T-cell (primary cell): Measurements from ENCODE around the gene PCDHB10. TPM values are rescaled to one million over a fixed set of nuclear protein-coding genes. Genes with fewer than 3 reads are reported as not detected.
"Not testable (repeated sequence)": the region's sequence is repeated elsewhere in the genome, so short reads cannot be mapped to it uniquely, and the experiment has no call there.

Experiments
- ATAC-seq, 4 experiments: fragments of 200-7000 bp in 3 of 4; fragments of 150-1000 bp in 1 of 4; cut with Tn5 transposase; replicated peaks in 1 of 4; 1 replicate in 3 of 4; 2 replicates in 1 of 4; pipeline ENCODE4 v1.10.0; 2021; ENCODE audit warnings: moderate library complexity in 3 of 4, mild to moderate bottlenecking in 2 of 4, moderate number of reproducible peaks in 1 of 4
- CTCF ChIA-PET, 2 donors: fragments of 300-600 bp; sonication (Branson Sonifier 250); formaldehyde crosslinking; loops; one replicate each; lab custom pipeline; 2022; ENCODE audit warnings: antibody characterized with exemption in 2 of 2; lab: Charles Lee
- POLR2A ChIA-PET, 2 donors: fragments of 300-600 bp; sonication (Branson Sonifier 250); formaldehyde crosslinking; loops; one replicate each; lab custom pipeline; 2022; ENCODE audit warnings: antibody characterized with exemption in 2 of 2; lab: Charles Lee
- DNase-seq, 35 experiments: peaks; one replicate each; pipeline versions ENCODE4 v3.0.0 to v3.0.0-alpha.2; 2013 to 2023
- H3K27ac ChIP-seq: one replicate; pipeline ENCODE4 v1.5.1; 2013; ENCODE audit warnings: low read length
- H3K27me3 ChIP-seq, 2 experiments: replicated peaks in 1 of 2; 1 replicate in 1 of 2; 2 replicates in 1 of 2; pipeline versions ENCODE4 v1.6.1 to v1.7.0; 2013; ENCODE audit warnings: low read length in 1 of 2, mixed read lengths in 1 of 2; ENCODE audit not compliant: control insufficient read depth in 2 of 2, insufficient read depth in 2 of 2; ENCODE audit errors: extremely low read depth in 1 of 2
- H3K36me3 ChIP-seq, 2 donors: 1 replicate in 1 of 2; 2 replicates in 1 of 2; pipeline versions ENCODE4 v1.6.1 to v1.7.0; 2013; ENCODE audit warnings: low read length in 1 of 2; ENCODE audit not compliant: control insufficient read depth in 2 of 2, insufficient read depth in 1 of 2; ENCODE audit errors: extremely low read depth in 1 of 2
- H3K4me1 ChIP-seq, 2 experiments: 1 replicate in 1 of 2; 2 replicates in 1 of 2; pipeline versions ENCODE4 v1.6.1 to v1.7.0; 2013; ENCODE audit warnings: low read length in 2 of 2, mixed read lengths in 1 of 2; ENCODE audit not compliant: insufficient read depth in 2 of 2, control insufficient read depth in 1 of 2; ENCODE audit errors: extremely low read depth in 1 of 2
- H3K4me3 ChIP-seq, 2 donors: 1 replicate in 1 of 2; 2 replicates in 1 of 2; pipeline versions ENCODE4 v1.5.1 to v1.7.0; 2013; ENCODE audit warnings: mild to moderate bottlenecking in 2 of 2, low read length in 1 of 2, moderate library complexity in 1 of 2; ENCODE audit not compliant: control insufficient read depth in 1 of 2; ENCODE audit errors: extremely low read depth in 1 of 2
- H3K9me3 ChIP-seq: 2 replicates; pipeline ENCODE4 v1.7.0; 2013
- H3K27ac Mint-ChIP-seq, 2 donors: one replicate each; pipeline ENCODE4 v1.8.0; 2020 to 2021; ENCODE audit warnings: mild to moderate bottlenecking in 2 of 2, mixed read lengths in 2 of 2
- H3K27me3 Mint-ChIP-seq, 2 donors: one replicate each; pipeline ENCODE4 v1.8.0; 2021 to 2022; ENCODE audit warnings: mixed read lengths in 2 of 2
- H3K36me3 Mint-ChIP-seq: one replicate; pipeline ENCODE4 v1.8.0; 2021; ENCODE audit warnings: mixed read lengths
- H3K4me1 Mint-ChIP-seq, 3 donors: one replicate each; pipeline ENCODE4 v1.8.0; 2020 to 2022; ENCODE audit warnings: mixed read lengths in 3 of 3, mild to moderate bottlenecking in 1 of 3
- H3K4me3 Mint-ChIP-seq, 3 donors: one replicate each; pipeline ENCODE4 v1.8.0; 2020 to 2022; ENCODE audit warnings: mild to moderate bottlenecking in 3 of 3, mixed read lengths in 3 of 3, moderate library complexity in 3 of 3
- H3K9me3 Mint-ChIP-seq, 3 donors: one replicate each; pipeline ENCODE4 v1.8.0; 2020 to 2022; ENCODE audit warnings: mixed read lengths in 3 of 3
- WGBS: methylation state at CpG from one replicate; pipeline ENCODE4 v1.1.5; 2013; ENCODE audit warnings: missing lambda C conversion rate; ENCODE audit not compliant: insufficient coverage; 5-methylcytosine and 5-hydroxymethylcytosine counted together
- total RNA-seq, 35 experiments: library from RNA in 6 of 35; stranded (reverse) in 6 of 35; fragments of 120-200 nt in 1 of 35; gene quantifications; one replicate each; pipeline versions ENCODE4 v1.2.1 to v1.2.4 and lab custom pipeline; 2013 to 2026

PCDHB10 gene
- total RNA-seq, 5 donors from 2014 or later (not counting 1 experiment from before 2014, with no cell fraction given), result not detected

- H3K4me1 Mint-ChIP-seq, H3K36me3 ChIP-seq, POLR2A ChIA-PET, H3K27ac Mint-ChIP-seq, H3K4me3 Mint-ChIP-seq, H3K4me3 ChIP-seq, H3K27ac ChIP-seq, H3K4me1 ChIP-seq, H3K9me3 ChIP-seq, DNase-seq, H3K36me3 Mint-ChIP-seq, ATAC-seq, CTCF ChIA-PET: not testable (repeated sequence)
- 47% methylated on average over 11 of the region's 30 CpGs for WGBS
- Mint-ChIP-seq H3K27me3 (peaks cover 38 to 48% of the 10 kb centered on the region in 2 donors), H3K9me3 (peaks cover 0 to 18% (median 10%) of the 10 kb centered on the region in 3 donors)
- H3K27me3 ChIP-seq, result peaks cover 4 to 19% of the 10 kb centered on the region in 2 experiments
These were observed 33.3 kb downstream of the PCDHB10 start for GRCh38 chr5:141225421-141225820.

- Histone ChIP-seq H3K4me3 (no peak overlapping the region), H3K27ac (no peak overlapping the region), H3K27me3 (peaks cover 0 to 20% of the 10 kb centered on the region in 2 experiments), H3K36me3 (no peaks in the 10 kb centered on the region), H3K4me1 (no peaks in the 10 kb centered on the region), H3K9me3 (no peaks in the 10 kb centered on the region)
- no peak for DNase-seq
- WGBS, result 16% methylated on average over 12 of the region's 15 CpGs
- ChIA-PET CTCF (no interaction called here), POLR2A (no interaction called here)
- Mint-ChIP-seq H3K4me1 (no peaks in the 10 kb centered on the region), H3K36me3 (peaks cover 3% of the 10 kb centered on the region), H3K4me3 (no peak overlapping the region), H3K9me3 (peaks cover 10 to 38% (median 37%) of the 10 kb centered on the region in 3 donors), H3K27ac (no peak overlapping the region), H3K27me3 (peaks cover 35 to 43% of the 10 kb centered on the region in 2 donors)
- ATAC-seq, result no peak
These were observed 42.0 kb downstream of the PCDHB10 start for GRCh38 chr5:141234109-141234667.

DNA sequence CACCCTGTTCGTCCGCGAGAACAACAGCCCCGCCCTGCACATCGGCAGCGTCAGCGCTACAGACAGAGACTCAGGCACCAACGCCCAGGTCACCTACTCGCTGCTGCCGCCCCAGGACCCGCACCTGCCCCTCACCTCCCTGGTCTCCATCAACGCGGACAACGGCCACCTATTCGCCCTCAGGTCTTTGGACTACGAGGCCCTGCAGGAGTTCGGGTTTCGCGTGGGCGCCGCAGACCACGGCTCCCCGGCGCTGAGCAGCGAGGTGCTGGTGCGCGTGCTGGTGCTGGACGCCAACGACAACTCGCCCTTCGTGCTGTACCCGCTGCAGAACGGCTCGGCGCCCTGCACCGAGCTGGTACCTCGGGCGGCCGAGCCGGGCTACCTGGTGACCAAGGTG lies 43.8 kb downstream of the PCDHB10 start:
- H3K27me3 Mint-ChIP-seq, result peaks cover 53 to 59% of the 10 kb centered on the region in 2 donors

GRCh38 chr5:141236516-141237313 lies 44.6 kb downstream of the PCDHB10 start:
- Histone ChIP-seq H3K4me1 (no peaks in the 10 kb centered on the region), H3K27ac (no peak overlapping the region), H3K9me3 (peaks cover 2% of the 10 kb centered on the region), H3K36me3 (no peaks in the 10 kb centered on the region), H3K27me3 (peaks cover 0 to 29% of the 10 kb centered on the region in 2 experiments), H3K4me3 (no peak overlapping the region)
- WGBS, result 33% methylated on average over 22 of the region's 32 CpGs
- no peak for ATAC-seq
- POLR2A ChIA-PET, result no interaction called here
- CTCF ChIA-PET, result no interaction called here
- peak overlapping the region in 1 of 3 donors; percentile 37 for H3K4me3 Mint-ChIP-seq
- no peak for DNase-seq
- peaks cover 55 to 62% of the 10 kb centered on the region in 2 donors for H3K27me3 Mint-ChIP-seq
- peaks cover 22 to 48% (median 47%) of the 10 kb centered on the region in 3 donors for H3K9me3 Mint-ChIP-seq
- H3K4me1 Mint-ChIP-seq, result no peaks in the 10 kb centered on the region
- H3K36me3 Mint-ChIP-seq, result peaks cover 11% of the 10 kb centered on the region
- no peak overlapping the region for H3K27ac Mint-ChIP-seq

More for the DNA sequence above, 43.8 kb downstream of the PCDHB10 start:
- DNase-seq, H3K9me3 ChIP-seq, H3K4me3 Mint-ChIP-seq, ATAC-seq, H3K4me3 ChIP-seq, H3K36me3 ChIP-seq, H3K27ac ChIP-seq, POLR2A ChIA-PET, H3K27ac Mint-ChIP-seq, H3K4me1 Mint-ChIP-seq, CTCF ChIA-PET, H3K4me1 ChIP-seq: not testable (repeated sequence)
- H3K27me3 ChIP-seq, result peaks cover 0 to 23% of the 10 kb centered on the region in 2 experiments
- Mint-ChIP-seq H3K9me3 (peaks cover 22 to 53% (median 50%) of the 10 kb centered on the region in 3 donors), H3K36me3 (peaks cover 10% of the 10 kb centered on the region)
- WGBS, result 46% methylated on average over 40 of the region's 40 CpGs

GRCh38 chr5:141241496-141241895 lies 49.3 kb downstream of the PCDHB10 start:
- peaks cover 0 to 4% (median 0%) of the 10 kb centered on the region in 3 donors for H3K4me1 Mint-ChIP-seq
- H3K27ac ChIP-seq, result no peak overlapping the region
- DNase-seq (no peak), ATAC-seq (no peak)
- ChIA-PET POLR2A (no interaction called here), CTCF (no interaction called here)
- H3K4me1 ChIP-seq, result no peaks in the 10 kb centered on the region
- H3K36me3 ChIP-seq, result no peaks in the 10 kb centered on the region
- no peak overlapping the region for H3K4me3 Mint-ChIP-seq
- peaks cover 44 to 61% of the 10 kb centered on the region in 2 donors for H3K27me3 Mint-ChIP-seq
- H3K4me3 ChIP-seq, result no peak overlapping the region
- peaks cover 17 to 56% (median 45%) of the 10 kb centered on the region in 3 donors for H3K9me3 Mint-ChIP-seq
- H3K9me3 ChIP-seq, result peaks cover 6% of the 10 kb centered on the region
- H3K36me3 Mint-ChIP-seq, result peaks cover 29% of the 10 kb centered on the region
- H3K27me3 ChIP-seq, result peaks cover 0 to 33% of the 10 kb centered on the region in 2 experiments
- WGBS, result 43% methylated on average over 41 of the region's 43 CpGs
- no peak overlapping the region for H3K27ac Mint-ChIP-seq
